ENCODE measurements around the gene GALNT15.

DNA sequence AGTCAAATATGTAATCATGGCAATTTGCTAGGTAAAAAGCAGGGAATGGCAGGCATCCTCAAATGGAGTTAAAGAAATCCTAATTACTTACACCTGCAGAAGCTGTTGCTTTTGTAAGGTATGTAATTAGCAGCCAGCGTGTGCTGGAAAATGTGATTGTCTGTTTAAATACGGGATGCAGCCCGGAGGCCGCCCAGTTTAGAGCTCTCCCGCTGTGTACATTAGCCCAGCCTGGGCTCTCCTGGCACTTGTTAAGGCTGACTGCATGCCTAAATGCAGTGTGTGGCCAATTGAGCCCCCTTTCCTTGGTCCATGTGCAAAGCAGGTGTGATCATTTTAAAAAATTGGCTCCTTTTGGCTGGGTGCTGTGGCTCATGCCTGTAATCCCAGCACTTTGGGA, 81.2 kb downstream of the GALNT15 start:
- TF ChIP-seq, protein P1, sequence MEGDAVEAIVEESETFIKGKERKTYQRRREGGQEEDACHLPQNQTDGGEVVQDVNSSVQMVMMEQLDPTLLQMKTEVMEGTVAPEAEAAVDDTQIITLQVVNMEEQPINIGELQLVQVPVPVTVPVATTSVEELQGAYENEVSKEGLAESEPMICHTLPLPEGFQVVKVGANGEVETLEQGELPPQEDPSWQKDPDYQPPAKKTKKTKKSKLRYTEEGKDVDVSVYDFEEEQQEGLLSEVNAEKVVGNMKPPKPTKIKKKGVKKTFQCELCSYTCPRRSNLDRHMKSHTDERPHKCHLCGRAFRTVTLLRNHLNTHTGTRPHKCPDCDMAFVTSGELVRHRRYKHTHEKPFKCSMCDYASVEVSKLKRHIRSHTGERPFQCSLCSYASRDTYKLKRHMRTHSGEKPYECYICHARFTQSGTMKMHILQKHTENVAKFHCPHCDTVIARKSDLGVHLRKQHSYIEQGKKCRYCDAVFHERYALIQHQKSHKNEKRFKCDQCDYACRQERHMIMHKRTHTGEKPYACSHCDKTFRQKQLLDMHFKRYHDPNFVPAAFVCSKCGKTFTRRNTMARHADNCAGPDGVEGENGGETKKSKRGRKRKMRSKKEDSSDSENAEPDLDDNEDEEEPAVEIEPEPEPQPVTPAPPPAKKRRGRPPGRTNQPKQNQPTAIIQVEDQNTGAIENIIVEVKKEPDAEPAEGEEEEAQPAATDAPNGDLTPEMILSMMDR (IDR thresholded peaks at IDR 0.05): no peak
- TF ChIP-seq POLR2A (IDR thresholded peaks at IDR 0.05) (no peak), POLR2AphosphoS5 (IDR thresholded peaks at IDR 0.05) (no peak)

Measured in breast epithelium (tissue), 3 donors.